Activated CD4-positive, alpha-beta T cell treated with anti-CD3 and anti-CD28 coated beads for 4 hours (primary cell): Measurements from ENCODE around the gene AQP11.
A peak's percentile ranks its signal among the peaks of the same experiment; 100 is the strongest.
"Not testable (repeated sequence)": the region's sequence is repeated elsewhere in the genome, so short reads cannot be mapped to it uniquely, and the experiment has no call there.

Source experiments
- DNase-seq, 2 donors: peaks; one replicate each; pipeline ENCODE4 v3.0.0-alpha.2; 2020

The AQP11 gene

GRCh38 chr11:77593883-77594282, 4.1 kb downstream of the AQP11 start:
- no peak for DNase-seq

- DNase-seq: no peak
These were observed 6.9 kb downstream of the AQP11 start for GRCh38 chr11:77596626-77597025.

DNA sequence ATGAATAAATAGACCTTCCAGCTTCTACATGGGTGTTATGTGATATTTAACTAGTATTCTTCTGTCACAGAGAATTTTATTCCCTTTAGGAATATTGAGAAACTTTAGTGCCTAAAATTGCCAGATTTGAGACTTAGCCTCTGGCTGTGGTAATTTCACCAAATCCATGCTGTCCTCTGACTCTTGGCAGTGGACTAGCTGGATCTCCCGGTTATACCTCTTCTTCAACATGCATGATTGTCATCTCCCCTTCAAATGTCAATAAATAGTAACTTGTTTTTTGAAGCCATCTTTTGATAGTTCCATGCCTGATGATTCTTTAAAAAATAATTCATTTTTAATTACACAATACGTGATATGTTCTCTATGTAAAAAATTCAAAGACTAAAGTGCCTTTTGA, 8.4 kb downstream of the AQP11 start:
- DNase-seq: no peak

DNA sequence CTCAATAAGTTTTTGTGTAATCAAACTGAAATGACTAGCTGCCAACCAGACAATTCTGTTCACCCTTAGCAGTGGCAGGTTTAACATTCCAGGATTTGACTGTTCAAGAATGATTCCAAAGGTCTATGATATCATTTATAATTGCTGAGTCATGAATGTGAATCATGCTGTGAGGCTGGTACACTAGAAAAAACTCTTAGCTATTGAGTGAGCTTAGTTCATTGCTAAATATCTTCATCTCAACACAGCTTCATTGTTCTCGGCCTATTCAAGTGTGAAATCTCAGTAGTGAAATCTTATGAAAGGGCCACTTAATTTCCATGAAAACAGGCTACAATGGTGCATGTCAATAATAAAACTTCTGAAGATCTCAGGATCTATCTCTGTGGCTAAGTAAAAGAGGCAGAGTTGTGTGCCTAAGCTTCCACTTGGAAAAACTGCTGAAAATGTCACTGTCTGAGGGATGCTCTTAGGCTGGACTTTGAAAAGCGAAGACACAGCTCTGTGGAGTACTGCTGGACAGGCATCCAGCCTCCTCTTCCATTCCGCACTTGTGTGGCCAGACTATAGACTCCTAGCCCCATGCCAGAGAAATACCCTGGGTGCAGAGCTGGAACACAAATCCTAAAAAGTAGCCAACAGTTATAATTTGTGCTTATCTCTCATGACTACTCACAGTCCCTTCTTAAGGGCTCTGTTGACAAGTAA, 12.8 kb downstream of the AQP11 start:
- no peak for DNase-seq

GRCh38 chr11:77604281-77604680, 14.5 kb downstream of the AQP11 start:
- DNase-seq: no peak

DNA sequence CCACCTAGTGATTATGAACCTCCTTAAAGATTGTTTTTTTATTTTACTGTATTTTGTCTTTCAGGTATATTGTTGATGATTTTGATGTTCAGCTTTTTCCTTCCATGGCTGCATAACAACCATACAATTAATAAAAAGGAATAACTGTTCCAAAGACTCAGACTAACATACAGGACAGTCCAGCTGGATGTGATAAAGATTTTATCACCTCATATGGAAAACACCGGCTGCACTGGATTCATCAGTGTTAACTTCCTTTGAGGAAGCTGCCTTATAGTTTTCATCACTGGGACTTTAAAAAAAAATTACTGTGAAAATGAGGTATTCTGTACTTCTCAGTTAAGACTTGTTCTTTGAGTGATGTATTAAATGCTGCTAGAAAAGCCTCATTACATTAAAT, 19.5 kb downstream of the AQP11 start:
- DNase-seq: no peak

DNA sequence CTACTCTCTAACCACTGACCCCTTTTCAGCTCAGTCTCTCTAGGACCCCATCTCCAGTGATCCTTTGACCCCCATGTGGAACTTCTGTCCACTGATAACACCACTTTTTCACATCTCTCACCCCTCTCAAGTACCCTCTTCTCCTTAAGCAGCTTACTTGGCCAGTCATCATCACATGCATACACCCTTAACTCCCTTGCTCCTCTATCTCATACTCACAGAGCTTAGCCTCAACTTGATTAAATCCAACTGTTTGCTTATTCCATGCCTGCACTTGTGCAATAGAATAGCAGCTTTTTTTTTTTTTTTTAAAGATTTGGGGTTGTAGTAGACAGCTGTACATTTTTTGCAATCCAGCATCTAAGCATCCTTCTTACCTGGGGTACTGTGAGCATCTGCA, 22.2 kb downstream of the AQP11 start:
- DNase-seq: no peak

- no peak for DNase-seq
These were observed 28.1 kb downstream of the AQP11 start for GRCh38 chr11:77617892-77618291.

GRCh38 chr11:77619576-77620198, 29.9 kb downstream of the AQP11 start:
- peak in 1 of 2 donors; percentile 25 for DNase-seq

DNA sequence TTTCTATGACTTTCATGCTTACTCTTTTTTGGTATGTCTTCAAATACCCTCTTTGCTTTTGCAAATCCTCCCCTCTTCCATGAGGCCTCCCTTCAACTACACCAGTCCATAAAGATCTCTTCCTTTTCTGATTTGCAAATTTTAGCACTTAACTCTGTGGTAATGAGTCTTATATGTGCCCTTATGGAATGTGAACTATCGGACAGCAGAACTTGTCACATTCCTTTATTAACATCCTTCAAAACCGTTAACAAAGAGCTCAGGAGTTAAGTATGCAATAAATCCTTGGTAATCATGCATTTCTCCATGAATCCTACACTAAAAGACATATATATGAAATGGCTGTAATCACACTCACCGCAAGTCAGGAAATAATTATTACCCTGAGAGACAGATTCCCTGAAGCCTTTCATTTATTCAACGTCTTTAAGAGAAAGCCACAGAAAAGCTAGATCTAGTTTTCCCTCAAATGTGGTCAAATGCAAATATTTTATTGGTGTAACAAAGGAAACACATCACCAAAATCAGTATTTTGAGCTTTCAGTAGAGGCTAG, 40.5 kb downstream of the AQP11 start:
- no peak for DNase-seq

DNA sequence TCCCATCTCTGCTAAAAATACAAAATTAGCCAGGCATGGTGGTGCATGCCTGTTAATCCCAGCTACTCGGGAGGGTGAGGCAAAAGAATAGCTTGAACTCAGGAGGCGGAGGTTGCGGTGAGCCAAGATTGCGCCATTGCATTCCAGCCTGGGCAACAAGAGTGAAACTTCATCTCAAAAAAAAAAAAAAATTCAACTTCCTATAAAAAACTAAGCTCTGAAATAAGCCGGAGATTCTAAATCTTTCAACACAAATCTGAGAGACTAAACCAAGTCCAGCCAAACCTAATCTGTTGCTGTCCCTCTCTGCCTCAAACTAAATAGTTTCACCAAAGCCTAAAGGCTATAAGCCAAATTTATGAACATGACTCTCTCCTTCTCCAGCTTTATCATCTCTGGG, 44.2 kb downstream of the AQP11 start:
- DNase-seq: not testable (repeated sequence)

- DNase-seq: no peak
These were observed 47.1 kb downstream of the AQP11 start for GRCh38 chr11:77636731-77637344.

DNA sequence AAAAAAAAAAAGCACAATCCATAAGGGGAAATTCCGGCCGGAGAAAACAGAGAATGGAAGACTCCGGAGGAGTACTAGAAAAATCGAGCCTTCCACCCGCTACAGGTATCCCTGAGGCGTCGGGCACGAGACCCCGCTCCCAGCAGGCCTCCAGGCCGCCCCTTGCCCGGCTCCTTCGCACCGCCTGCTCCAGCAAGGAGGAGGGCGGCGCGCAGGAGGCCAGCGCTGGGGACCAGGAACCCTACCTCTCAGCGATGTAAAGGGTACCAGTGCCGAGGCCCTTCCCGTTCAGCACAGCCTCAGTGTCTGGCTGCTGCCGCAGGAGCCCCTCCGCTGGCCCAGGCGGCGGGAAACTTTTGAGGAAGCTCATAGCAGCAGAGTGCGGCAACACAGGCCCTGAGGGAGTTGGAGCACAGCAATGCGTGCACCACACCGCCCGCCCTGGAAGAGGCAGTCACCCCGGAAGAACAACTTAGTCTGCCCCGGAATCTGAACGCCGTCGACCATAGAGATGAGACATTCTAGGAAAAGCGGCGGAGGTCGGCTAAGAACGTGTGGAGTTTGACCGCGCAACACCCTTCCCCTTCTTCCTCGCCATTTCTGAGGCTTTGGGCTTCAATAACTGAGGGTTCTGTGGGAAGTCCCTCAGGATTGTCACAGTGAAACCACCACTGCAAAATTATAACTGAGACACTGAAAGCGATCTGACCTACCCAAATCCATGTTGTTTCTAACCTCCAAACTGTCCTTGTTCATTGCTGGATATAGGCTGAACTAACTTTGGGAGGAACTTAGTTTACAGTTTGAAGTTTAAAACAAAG, 47.8 kb downstream of the AQP11 start, which contains the start of gene CLNS1A:
Gene CLNS1A, minus strand, starts transcription at position 450 of the 821 bp plus-strand sequence. Its CDS starts 80 bp downstream, at position 370.
- DNase-seq: peak; percentile 75 to 79

DNA sequence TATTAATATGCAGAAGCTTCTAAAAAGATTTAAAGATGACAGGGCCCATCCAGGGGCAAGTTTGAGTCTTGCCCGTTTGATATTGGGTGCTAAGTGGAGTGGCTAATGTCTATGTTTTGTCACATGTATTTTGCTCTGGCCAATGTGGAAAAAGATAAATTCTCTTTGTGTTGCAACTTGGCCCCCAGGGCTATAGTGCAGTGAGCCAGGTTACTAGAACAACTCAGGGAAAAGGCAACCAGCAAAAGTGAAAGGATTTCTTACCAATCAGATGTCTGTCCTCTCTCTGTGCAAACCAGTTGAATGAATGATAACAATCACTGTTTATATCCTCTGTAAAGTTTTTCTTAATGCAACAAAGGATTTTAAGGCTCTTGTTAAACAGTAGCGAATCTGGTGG, 52.5 kb downstream of the AQP11 start:
- DNase-seq: no peak

DNA sequence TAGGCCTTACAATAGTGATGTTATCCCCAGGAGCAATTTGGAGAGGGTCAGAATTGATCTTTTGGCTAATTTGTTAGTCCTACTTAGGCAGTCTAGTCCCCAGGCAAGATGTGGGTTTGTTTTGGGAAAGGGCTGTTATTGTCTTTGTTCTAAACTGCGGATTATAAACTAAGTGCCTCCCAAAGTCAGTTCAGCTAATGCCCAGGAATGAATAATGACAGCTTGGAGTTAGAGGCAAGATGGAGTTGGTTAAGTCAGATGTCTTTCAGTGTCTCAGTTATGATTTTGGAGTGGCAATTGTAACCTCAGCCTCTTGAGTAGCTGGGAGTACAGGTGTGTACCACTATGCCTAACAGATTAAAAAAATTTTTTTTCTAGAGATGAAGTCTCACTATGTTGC, 55.1 kb downstream of the AQP11 start:
- no peak for DNase-seq

- DNase-seq: no peak
These were observed 58.0 kb downstream of the AQP11 start for GRCh38 chr11:77647654-77648305.

GRCh38 chr11:77650123-77650522, 60.4 kb downstream of the AQP11 start:
- DNase-seq: no peak

DNA sequence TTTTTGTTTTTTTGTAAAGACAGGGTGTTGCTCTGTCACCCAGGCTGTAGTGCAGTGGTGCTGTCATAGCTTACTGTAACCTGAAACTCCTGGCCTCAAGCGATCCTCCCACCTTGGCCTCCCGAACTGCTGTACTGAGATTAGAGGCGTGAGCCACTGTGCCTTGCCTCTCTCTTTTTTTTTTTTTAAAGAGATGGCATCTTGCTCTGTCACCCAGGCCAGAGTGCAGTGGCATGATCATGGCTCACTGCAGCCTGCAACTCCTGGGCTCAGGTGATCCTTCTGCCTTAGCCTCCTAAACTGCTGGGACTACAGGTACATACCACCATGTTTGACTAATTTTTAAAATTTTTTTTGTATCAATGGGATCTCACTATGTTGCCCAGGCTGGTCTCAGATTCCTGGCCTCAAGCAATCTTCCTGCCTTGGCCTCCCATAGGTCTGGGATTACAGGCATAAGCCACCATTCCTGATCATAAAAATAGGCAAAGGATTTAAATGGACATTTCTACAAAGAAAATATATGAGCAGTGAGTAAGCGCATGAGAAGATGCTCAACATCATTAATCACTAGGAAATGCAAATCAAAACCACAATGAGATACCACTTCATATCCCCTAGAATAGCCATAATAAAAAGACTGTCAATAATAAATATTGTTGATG, 65.1 kb downstream of the AQP11 start:
- DNase-seq: no peak

- DNase-seq: no peak
These were observed 66.6 kb downstream of the AQP11 start for GRCh38 chr11:77656362-77656761.

- DNase-seq: no peak
These were observed 68.7 kb downstream of the AQP11 start for GRCh38 chr11:77658213-77659013.
